SK-N-SH (cell line): Measurements from ENCODE around the gene MISP3. TPM values are rescaled to one million over a fixed set of nuclear protein-coding genes. Genes with fewer than 3 reads are reported as not detected.

Source experiments
- CTCF ChIA-PET: fragments of 300-600, 350-600 bp; formaldehyde crosslinking; extraction: SDS; loops from one replicate; lab custom pipeline; 2021; lab: Yijun Ruan, JAX
- POLR2A ChIA-PET: fragments of 350-600 bp; sonication (Branson Sonifier 250); formaldehyde crosslinking; extraction: SDS; loops from one replicate; lab custom pipeline; 2020; ENCODE audit warnings: antibody characterized with exemption, inconsistent platforms; lab: Yijun Ruan, JAX
- DNase-seq: peaks from one replicate; pipeline ENCODE4 v3.0.0; 2012
- H2AFZ ChIP-seq: fragments of 200-600 bp; sonication (generic); 2 replicates; pipeline ENCODE4 v1.8.1; 2016; ENCODE audit warnings: antibody characterized with exemption, mild to moderate bottlenecking, low read depth
- H3F3A ChIP-seq: fragments of 200-600 bp; sonication (generic); replicated peaks from 2 replicates; pipeline ENCODE3; 2016; ENCODE audit warnings: antibody characterized with exemption, mild to moderate bottlenecking; ENCODE audit not compliant: insufficient read depth
- H3K27ac ChIP-seq, 2 experiments: fragments of 200-500 bp in 1 of 2; fragments of 200-600 bp in 1 of 2; sonication (Bioruptor generic) in 1 of 2; sonication (generic), shearing (Covaris generic) in 1 of 2; 2 replicates each; pipeline versions ENCODE4 v1.5.1 to v1.6.1; 2014 to 2016; ENCODE audit warnings: low read depth in 2 of 2, inconsistent platforms in 1 of 2, low read length in 1 of 2, mild to moderate bottlenecking in 1 of 2, mixed read lengths in 1 of 2
- H3K27me3 ChIP-seq: fragments of 200-600 bp; sonication (generic), shearing (Covaris generic); 2 replicates; pipeline ENCODE4 v1.6.1; 2016; ENCODE audit warnings: mixed run types; ENCODE audit not compliant: insufficient read depth
- H3K36me3 ChIP-seq, 2 experiments: fragments of 200-500 bp in 1 of 2; fragments of 200-600 bp in 1 of 2; sonication (Bioruptor generic) in 1 of 2; sonication (generic) in 1 of 2; replicated peaks in 1 of 2; 2 replicates each; pipeline versions ENCODE3 to v1.5.1; 2014 to 2016; ENCODE audit warnings: low read length in 1 of 2, mild to moderate bottlenecking in 1 of 2; ENCODE audit not compliant: insufficient read depth in 2 of 2, control insufficient read depth in 1 of 2
- H3K4me1 ChIP-seq, 2 experiments: fragments of 200-500 bp in 1 of 2; fragments of 200-600 bp in 1 of 2; sonication (Bioruptor generic) in 1 of 2; sonication (generic), shearing (Covaris generic) in 1 of 2; 2 replicates each; pipeline versions ENCODE4 v1.5.1 to v1.6.1; 2014 to 2016; ENCODE audit warnings: low read depth in 1 of 2, low read length in 1 of 2, mixed run types in 1 of 2; ENCODE audit not compliant: insufficient read depth in 2 of 2, control insufficient read depth in 1 of 2
- H3K4me2 ChIP-seq: fragments of 200-600 bp; sonication (generic), shearing (Covaris generic); 2 replicates; pipeline ENCODE4 v1.6.1; 2017; ENCODE audit warnings: mixed run types
- H3K4me3 ChIP-seq, 2 experiments: fragments of 200-500 bp in 1 of 2; fragments of 200-600 bp in 1 of 2; sonication (Bioruptor generic) in 1 of 2; sonication (generic), shearing (Covaris generic) in 1 of 2; 2 replicates each; pipeline versions ENCODE4 v1.5.1 to v1.8.1; 2014 to 2016; ENCODE audit warnings: low read depth in 2 of 2, inconsistent platforms in 1 of 2, low read length in 1 of 2, mild to moderate bottlenecking in 1 of 2, mixed read lengths in 1 of 2, moderate library complexity in 1 of 2
- H3K79me2 ChIP-seq: fragments of 200-600 bp; sonication (generic); 2 replicates; pipeline ENCODE4 v1.8.1; 2017; ENCODE audit warnings: mild to moderate bottlenecking; ENCODE audit not compliant: insufficient read depth
- H3K9ac ChIP-seq: fragments of 200-600 bp; sonication (generic); 2 replicates; pipeline ENCODE4 v1.6.1; 2017; ENCODE audit warnings: mixed run types
- H3K9me2 ChIP-seq: fragments of 200-600 bp; sonication (generic); 2 replicates; pipeline ENCODE4 v1.6.1; 2017; ENCODE audit warnings: mixed run types
- H3K9me3 ChIP-seq: fragments of 200-600 bp; sonication (generic); 2 replicates; pipeline ENCODE4 v1.6.1; 2017; ENCODE audit warnings: mixed run types, mild to moderate bottlenecking, moderate library complexity
- H4K20me1 ChIP-seq: fragments of 200-600 bp; sonication (generic); 2 replicates; pipeline ENCODE4 v1.6.1; 2017; ENCODE audit warnings: mild to moderate bottlenecking, mixed run types; ENCODE audit not compliant: insufficient read depth
- CHD2 ChIP-seq: fragments of 150-350 bp; IDR thresholded peaks from 2 replicates; pipeline ENCODE4 v1.6.1; 2018; ENCODE audit warnings: low read length; ENCODE audit not compliant: partially characterized antibody
- CTCF ChIP-seq: fragments of 200-600 bp; sonication (generic); IDR thresholded peaks from 2 replicates; pipeline ENCODE4 v1.6.1; 2017; ENCODE audit warnings: antibody characterized with exemption, mild to moderate bottlenecking, moderate library complexity
- FOSL2 ChIP-seq: IDR thresholded peaks from 2 replicates; pipeline ENCODE4 v1.4.0; 2012; ENCODE audit warnings: low read depth, mild to moderate bottlenecking, moderate library complexity, borderline replicate concordance
- GABPA ChIP-seq: IDR thresholded peaks from 2 replicates; pipeline ENCODE4 v1.4.0; 2012; ENCODE audit warnings: low read depth, mild to moderate bottlenecking
- GATA2 ChIP-seq: sonication (generic); formaldehyde crosslinking; IDR thresholded peaks from 2 replicates; pipeline ENCODE4 v1.5.0; 2020; ENCODE audit warnings: mild to moderate bottlenecking, missing genetic modification reagents
- NFIC ChIP-seq: IDR thresholded peaks from 2 replicates; pipeline ENCODE4 v1.4.0; 2012; ENCODE audit warnings: borderline replicate concordance
- NRF1 ChIP-seq: IDR thresholded peaks from 2 replicates; pipeline ENCODE4 v1.6.1; 2012; ENCODE audit warnings: low read depth, mild to moderate bottlenecking, low read length
- PBX3 ChIP-seq: IDR thresholded peaks from 2 replicates; pipeline ENCODE4; 2012
- RFX5 ChIP-seq: IDR thresholded peaks from 2 replicates; pipeline ENCODE4 v1.6.1; 2012; ENCODE audit warnings: mild to moderate bottlenecking, improper control_type of control experiment, low read length
- RXRA ChIP-seq: IDR thresholded peaks from 2 replicates; pipeline ENCODE4 v1.4.0; 2012; ENCODE audit warnings: low read depth, mild to moderate bottlenecking, borderline replicate concordance
- SIN3A ChIP-seq: IDR thresholded peaks from 2 replicates; pipeline ENCODE4 v1.6.1; 2012; ENCODE audit warnings: low read depth, mild to moderate bottlenecking, low read length, moderate library complexity, borderline replicate concordance
- SMC3 ChIP-seq: IDR thresholded peaks from 2 replicates; pipeline ENCODE4 v1.6.1; 2012; ENCODE audit warnings: low read depth, low read length, improper control_type of control experiment
- TCF12 ChIP-seq: IDR thresholded peaks from 2 replicates; pipeline ENCODE4 v1.4.0; 2012
- WGBS: methylation state at CpG from one replicate; pipeline ENCODE4 v1.1.6; 2017; ENCODE audit warnings: low lambda C conversion rate; 5-methylcytosine and 5-hydroxymethylcytosine counted together
- polyA plus RNA-seq, 3 experiments: library from polyadenylated mRNA; depleted of rRNA; stranded (reverse); fragments of >200 nt; gene quantifications; 2 replicates each; pipeline ENCODE4 v1.2.3, GENCODE V29; 2012

Gene MISP3
- polyA plus RNA-seq, 1 of the 3 experiments (the other 2 are of a cell fraction): 2.6 TPM

GRCh38 chr19:14122924-14123323, 50.3 kb downstream of the MISP3 start:
- peaks cover 0 to 2% of the 10 kb centered on the region in 2 experiments for H3K36me3 ChIP-seq
- ChIA-PET POLR2A (interaction anchor here (0.9 kb wide), 1 partner anchor 13 kb away, joined by 3 read pairs; the partner anchor contains the start of gene ASF1B), CTCF (interaction anchor here (1.0 to 1.6 kb wide), 3 partner anchors 14 to 283 kb away, joined by 3 to 10 read pairs (median 4); partner anchors contain the start of gene ASF1B)
- H3K27me3 ChIP-seq: no peaks in the 10 kb centered on the region
- H3K9me3 ChIP-seq: no peaks in the 10 kb centered on the region
- H3K4me2 ChIP-seq: no peak overlapping the region
- no peak overlapping the region for H3K9ac ChIP-seq
- peaks cover 11 to 22% of the 10 kb centered on the region in 2 experiments for H3K4me1 ChIP-seq
- peaks cover 15% of the 10 kb centered on the region for H3F3A ChIP-seq
- no peak overlapping the region for H3K27ac ChIP-seq
- H4K20me1 ChIP-seq: no peaks in the 10 kb centered on the region
- 98% methylated on average over 6 of the region's 6 CpGs for whole genome bisulfite sequencing
- no peak overlapping the region for H2AFZ ChIP-seq
- H3K4me3 ChIP-seq: no peak overlapping the region
- no peak for DNase-seq
- TF ChIP-seq RXRA (no peak), NRF1 (no peak), SMC3 (no peak), GATA2 (CRISPR knock-in tag) (no peak), PBX3 (no peak), SIN3A (no peak), GABPA (no peak), CTCF (no peak), CHD2 (no peak), TCF12 (no peak), NFIC (no peak), FOSL2 (no peak), RFX5 (no peak)
- no peaks in the 10 kb centered on the region for H3K79me2 ChIP-seq
- no peaks in the 10 kb centered on the region for H3K9me2 ChIP-seq

Other genes with a start within 250 kb of the MISP3 start
- 0.53 and 0.57 TPM in 2 replicates for gene NANOS3, start 195.7 kb upstream of the MISP3 start, polyA plus RNA-seq (2012; rRNA removed)
- gene BRME1, start 166.7 kb upstream of the MISP3 start, polyA plus RNA-seq (2012; rRNA removed): 1.5 and 1.8 TPM in 2 replicates
- 18.7 and 24.2 TPM in 2 replicates for gene CC2D1A, start 166.6 kb upstream of the MISP3 start, polyA plus RNA-seq (2012; rRNA removed)
- gene PODNL1, start 134.4 kb upstream of the MISP3 start, polyA plus RNA-seq (2012; rRNA removed): 4.2 and 7.5 TPM in 2 replicates
- gene DCAF15, start 120.3 kb upstream of the MISP3 start, polyA plus RNA-seq (2012; rRNA removed): 36.7 and 55.6 TPM in 2 replicates
- gene RFX1, start 66.5 kb upstream of the MISP3 start, polyA plus RNA-seq (2012; rRNA removed): 0.54 and 1.5 TPM in 2 replicates
- gene RLN3, start 44.6 kb upstream of the MISP3 start, polyA plus RNA-seq (2012; rRNA removed): not detected in 2 replicates
- 9.3 TPM in 2 replicates for gene IL27RA, start 41.0 kb upstream of the MISP3 start, polyA plus RNA-seq (2012; rRNA removed)
- gene PALM3, start 10.7 kb upstream of the MISP3 start, polyA plus RNA-seq (2012; rRNA removed): 5.2 and 5.5 TPM in 2 replicates
- not detected in 2 replicates for gene C19orf67, start 13.0 kb downstream of the MISP3 start, polyA plus RNA-seq (2012; rRNA removed)
- 11.7 and 19.0 TPM in 2 replicates for gene SAMD1, start 18.0 kb downstream of the MISP3 start, polyA plus RNA-seq (2012; rRNA removed)
- 17.2 and 48.4 TPM in 2 replicates for gene PRKACA, start 45.0 kb downstream of the MISP3 start, polyA plus RNA-seq (2012; rRNA removed)
- 17.8 and 19.0 TPM in 2 replicates for gene ASF1B, start 63.8 kb downstream of the MISP3 start, polyA plus RNA-seq (2012; rRNA removed)
- gene ADGRL1, start 133.4 kb downstream of the MISP3 start, polyA plus RNA-seq (2012; rRNA removed): 13.4 TPM in 2 replicates